Ascending aorta (tissue), 2 donors: ENCODE results near the gene FOSB. TPM values are rescaled to one million over a fixed set of nuclear protein-coding genes. Genes with fewer than 3 reads are reported as not detected.

Experiments used
- DNase-seq, 2 donors: peaks; one replicate each; pipeline ENCODE4 v3.0.0-alpha.2; 2019; ENCODE audit warnings: low spot score in 2 of 2
- H3K27ac ChIP-seq, 2 donors: fragments of 200-600 bp; sonication (generic); one replicate each; pipeline ENCODE4 v1.5.1; 2016 to 2017; ENCODE audit warnings: mild to moderate bottlenecking in 1 of 2
- H3K27me3 ChIP-seq: fragments of 200-600 bp; sonication (generic); one replicate; pipeline ENCODE4 v1.5.1; 2017
- H3K36me3 ChIP-seq, 2 donors: fragments of 200-600 bp; sonication (generic); one replicate each; pipeline ENCODE4 v1.5.1; 2016
- H3K4me1 ChIP-seq, 2 donors: fragments of 200-600 bp; sonication (generic); one replicate each; pipeline ENCODE4 v1.5.1; 2016 to 2017; ENCODE audit warnings: mild to moderate bottlenecking in 1 of 2
- H3K4me3 ChIP-seq, 2 donors: fragments of 200-600 bp; sonication (generic); one replicate each; pipeline ENCODE4 v1.5.1; 2016 to 2017; ENCODE audit warnings: mild to moderate bottlenecking in 1 of 2
- H3K9me3 ChIP-seq, 2 donors: fragments of 200-600 bp; sonication (generic); one replicate each; pipeline ENCODE4 v1.5.1; 2016
- intact Hi-C: fragments of 100-400 bp; cut with DNase I; formaldehyde crosslinking; loops from one replicate; pipeline ENCODE4 v1.15.1; 2023
- total RNA-seq: library from RNA; depleted of rRNA; stranded (reverse); fragments of >200 nt; gene quantifications from one replicate; pipeline ENCODE4 v1.1.0, GENCODE V29; 2016
- TF ChIP-seq, protein P1 (sequence below), 3 experiments: fragments of 200-600 bp in 2 of 3; fragments of 450-650 bp in 1 of 3; sonication (generic) in 2 of 3; IDR thresholded peaks; one replicate each; pipeline ENCODE4 v1.5.1; 2016 to 2019; ENCODE audit warnings: antibody characterized with exemption in 3 of 3, mild to moderate bottlenecking in 1 of 3, moderate library complexity in 1 of 3

The FOSB gene
- total RNA-seq, 1 donor from 2014 or later: 511 TPM

DNA sequence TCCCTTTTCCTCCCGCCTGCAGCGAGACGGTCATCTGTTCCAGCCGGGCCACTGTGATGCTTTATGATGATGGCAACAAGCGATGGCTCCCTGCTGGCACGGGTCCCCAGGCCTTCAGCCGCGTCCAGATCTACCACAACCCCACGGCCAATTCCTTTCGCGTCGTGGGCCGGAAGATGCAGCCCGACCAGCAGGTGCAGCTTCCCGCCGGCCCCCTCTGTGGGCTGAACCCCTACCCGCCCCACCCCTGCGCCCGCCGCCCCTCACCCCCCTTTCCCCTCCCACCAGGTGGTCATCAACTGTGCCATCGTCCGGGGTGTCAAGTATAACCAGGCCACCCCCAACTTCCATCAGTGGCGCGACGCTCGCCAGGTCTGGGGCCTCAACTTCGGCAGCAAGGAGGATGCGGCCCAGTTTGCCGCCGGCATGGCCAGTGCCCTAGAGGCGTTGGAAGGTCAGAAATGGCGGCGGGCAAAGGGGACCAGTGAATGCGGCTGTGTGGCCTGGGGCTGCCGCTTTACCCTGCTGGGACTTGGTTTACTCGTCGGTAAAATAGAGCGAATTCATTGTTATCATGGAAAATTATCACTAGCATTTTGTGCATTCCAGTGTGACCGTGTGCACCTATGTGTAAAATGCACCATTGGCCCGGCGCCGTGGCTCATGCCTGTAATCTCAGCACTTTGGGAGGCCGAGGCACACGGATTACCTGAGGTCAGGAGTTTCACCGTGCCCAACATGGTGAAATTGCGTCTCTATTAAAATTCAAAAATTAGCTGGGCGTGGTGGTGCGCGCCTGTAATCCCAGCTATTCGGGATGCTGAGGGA, 50.1 kb downstream of the FOSB start:
- intact Hi-C loops: no loop called here
- no peaks in the 10 kb centered on the region for H3K27me3 ChIP-seq
- TF ChIP-seq, protein P1, sequence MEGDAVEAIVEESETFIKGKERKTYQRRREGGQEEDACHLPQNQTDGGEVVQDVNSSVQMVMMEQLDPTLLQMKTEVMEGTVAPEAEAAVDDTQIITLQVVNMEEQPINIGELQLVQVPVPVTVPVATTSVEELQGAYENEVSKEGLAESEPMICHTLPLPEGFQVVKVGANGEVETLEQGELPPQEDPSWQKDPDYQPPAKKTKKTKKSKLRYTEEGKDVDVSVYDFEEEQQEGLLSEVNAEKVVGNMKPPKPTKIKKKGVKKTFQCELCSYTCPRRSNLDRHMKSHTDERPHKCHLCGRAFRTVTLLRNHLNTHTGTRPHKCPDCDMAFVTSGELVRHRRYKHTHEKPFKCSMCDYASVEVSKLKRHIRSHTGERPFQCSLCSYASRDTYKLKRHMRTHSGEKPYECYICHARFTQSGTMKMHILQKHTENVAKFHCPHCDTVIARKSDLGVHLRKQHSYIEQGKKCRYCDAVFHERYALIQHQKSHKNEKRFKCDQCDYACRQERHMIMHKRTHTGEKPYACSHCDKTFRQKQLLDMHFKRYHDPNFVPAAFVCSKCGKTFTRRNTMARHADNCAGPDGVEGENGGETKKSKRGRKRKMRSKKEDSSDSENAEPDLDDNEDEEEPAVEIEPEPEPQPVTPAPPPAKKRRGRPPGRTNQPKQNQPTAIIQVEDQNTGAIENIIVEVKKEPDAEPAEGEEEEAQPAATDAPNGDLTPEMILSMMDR (IDR thresholded peaks at IDR 0.05): no peak
- H3K4me3 ChIP-seq: no peak overlapping the region
- H3K9me3 ChIP-seq: no peaks in the 10 kb centered on the region
- H3K27ac ChIP-seq: no peak overlapping the region
- H3K4me1 ChIP-seq: peaks cover 0 to 10% of the 10 kb centered on the region in 2 donors
- DNase-seq: no peak
- H3K36me3 ChIP-seq: peaks cover 58 to 62% of the 10 kb centered on the region in 2 donors

DNA sequence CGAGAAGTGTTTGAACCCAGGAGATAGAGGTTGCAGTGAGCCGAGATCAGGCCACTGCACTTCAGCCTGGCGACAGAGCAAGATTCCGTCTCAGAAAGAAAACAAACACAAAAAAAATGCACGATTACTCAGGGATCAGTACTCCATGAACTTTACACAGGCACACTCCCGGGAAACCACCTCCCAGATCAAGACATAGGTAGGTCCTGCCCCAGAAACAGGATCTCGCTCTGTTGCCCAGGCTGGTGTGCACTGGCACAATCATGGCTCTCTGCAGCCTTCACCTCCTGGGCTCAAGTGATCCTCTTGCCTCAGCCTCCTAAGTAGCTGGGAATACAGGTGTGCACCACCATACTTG, 50.7 kb downstream of the FOSB start:
- peaks cover 0 to 10% of the 10 kb centered on the region in 2 donors for H3K4me1 ChIP-seq
- no peak overlapping the region for H3K27ac ChIP-seq
- no peaks in the 10 kb centered on the region for H3K9me3 ChIP-seq
- H3K4me3 ChIP-seq: no peak overlapping the region
- peaks cover 58 to 68% of the 10 kb centered on the region in 2 donors for H3K36me3 ChIP-seq
- TF ChIP-seq, protein P1 (IDR thresholded peaks at IDR 0.05): no peak
- intact Hi-C loops: no loop called here
- no peak for DNase-seq
- no peaks in the 10 kb centered on the region for H3K27me3 ChIP-seq

DNA sequence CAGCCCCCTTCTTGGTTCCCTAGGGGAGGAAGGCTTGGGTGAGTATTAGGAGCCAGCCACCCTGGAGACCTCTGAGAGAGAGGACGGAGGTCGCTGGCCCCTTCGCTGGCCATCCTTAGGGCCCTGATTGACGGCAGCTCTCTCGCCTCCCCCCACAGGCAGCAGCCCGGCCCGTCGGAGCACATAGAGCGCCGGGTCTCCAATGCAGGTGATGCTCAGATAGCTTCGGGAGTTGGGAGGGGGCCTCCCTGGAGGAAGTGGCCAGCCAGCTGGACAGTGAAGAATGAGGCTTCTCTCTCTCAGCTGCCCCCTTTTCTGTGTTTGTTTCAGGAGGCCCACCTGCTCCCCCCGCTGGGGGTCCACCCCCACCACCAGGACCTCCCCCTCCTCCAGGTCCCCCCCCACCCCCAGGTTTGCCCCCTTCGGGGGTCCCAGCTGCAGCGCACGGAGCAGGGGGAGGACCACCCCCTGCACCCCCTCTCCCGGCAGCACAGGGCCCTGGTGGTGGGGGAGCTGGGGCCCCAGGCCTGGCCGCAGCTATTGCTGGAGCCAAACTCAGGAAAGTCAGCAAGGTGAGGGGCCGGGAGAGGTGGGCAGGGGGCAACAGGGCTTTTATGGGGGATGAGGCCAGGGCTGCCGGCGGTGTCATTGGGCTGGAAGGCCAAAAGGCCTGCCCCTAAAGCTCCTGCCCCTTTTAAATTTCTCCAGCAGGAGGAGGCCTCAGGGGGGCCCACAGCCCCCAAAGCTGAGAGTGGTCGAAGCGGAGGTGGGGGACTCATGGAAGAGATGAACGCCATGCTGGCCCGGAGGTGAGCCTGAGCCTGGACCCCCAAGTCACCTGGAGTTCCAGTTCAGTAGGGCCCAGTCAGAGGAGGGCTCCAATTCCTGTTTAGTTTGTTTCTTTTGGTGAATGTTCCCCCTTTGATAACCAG, 54.5 kb downstream of the FOSB start:
- peak overlapping the region in 1 of 2 donors; percentile 38 for H3K27ac ChIP-seq
- intact Hi-C loops: loop anchor here (2.0 to 5.0 kb wide), 3 partner anchors 13 to 170 kb away; partner anchors contain the start of genes QPCTL and SNRPD2
- TF ChIP-seq, protein P1 (IDR thresholded peaks at IDR 0.05): no peak
- no peaks in the 10 kb centered on the region for H3K9me3 ChIP-seq
- peaks cover 0 to 3% of the 10 kb centered on the region in 2 donors for H3K4me1 ChIP-seq
- H3K27me3 ChIP-seq: no peaks in the 10 kb centered on the region
- no peak for DNase-seq
- H3K4me3 ChIP-seq: no peak overlapping the region
- peaks cover 72 to 97% of the 10 kb centered on the region in 2 donors for H3K36me3 ChIP-seq

DNA sequence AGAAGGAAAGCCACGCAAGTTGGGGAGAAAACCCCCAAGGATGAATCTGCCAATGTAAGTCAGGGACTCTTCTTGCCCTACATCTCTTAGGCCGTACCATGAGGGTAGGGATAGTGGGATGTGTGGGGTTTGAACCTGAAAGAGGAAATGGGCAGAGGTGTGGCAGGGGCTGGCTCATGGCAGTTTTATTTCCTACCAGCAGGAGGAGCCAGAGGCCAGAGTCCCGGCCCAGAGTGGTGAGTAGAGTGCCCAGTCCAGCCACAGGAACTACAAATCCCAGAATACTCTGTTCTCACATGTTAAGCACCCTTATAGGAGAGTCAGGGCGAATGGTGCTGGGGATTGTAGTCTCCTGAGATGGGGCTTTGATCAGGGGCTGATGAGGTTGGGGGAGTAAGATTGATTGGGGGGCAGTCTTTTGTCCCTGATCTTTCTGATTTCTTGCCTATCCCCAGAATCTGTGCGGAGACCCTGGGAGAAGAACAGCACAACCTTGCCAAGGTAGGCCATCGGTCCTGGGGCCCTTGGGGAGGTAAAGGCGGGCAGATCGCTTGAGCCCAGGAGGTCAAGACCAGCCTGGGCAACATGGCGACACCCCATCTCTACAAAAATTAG, 56.0 kb downstream of the FOSB start:
- Histone ChIP-seq H3K9me3 (no peaks in the 10 kb centered on the region), H3K4me1 (peaks cover 0 to 6% of the 10 kb centered on the region in 2 donors), H3K27me3 (no peaks in the 10 kb centered on the region), H3K27ac (peak overlapping the region; percentile 38 to 46), H3K4me3 (no peak overlapping the region), H3K36me3 (peaks cover 58 to 82% of the 10 kb centered on the region in 2 donors)
- TF ChIP-seq, protein P1 (IDR thresholded peaks at IDR 0.05): peak; percentile 86 to 92 (median 90)
- peak; percentile 47 to 89 for DNase-seq
- intact Hi-C loops: loop anchor here (1.0 to 5.0 kb wide), 4 partner anchors 15 to 169 kb away; partner anchors contain the start of genes QPCTL and SNRPD2

DNA sequence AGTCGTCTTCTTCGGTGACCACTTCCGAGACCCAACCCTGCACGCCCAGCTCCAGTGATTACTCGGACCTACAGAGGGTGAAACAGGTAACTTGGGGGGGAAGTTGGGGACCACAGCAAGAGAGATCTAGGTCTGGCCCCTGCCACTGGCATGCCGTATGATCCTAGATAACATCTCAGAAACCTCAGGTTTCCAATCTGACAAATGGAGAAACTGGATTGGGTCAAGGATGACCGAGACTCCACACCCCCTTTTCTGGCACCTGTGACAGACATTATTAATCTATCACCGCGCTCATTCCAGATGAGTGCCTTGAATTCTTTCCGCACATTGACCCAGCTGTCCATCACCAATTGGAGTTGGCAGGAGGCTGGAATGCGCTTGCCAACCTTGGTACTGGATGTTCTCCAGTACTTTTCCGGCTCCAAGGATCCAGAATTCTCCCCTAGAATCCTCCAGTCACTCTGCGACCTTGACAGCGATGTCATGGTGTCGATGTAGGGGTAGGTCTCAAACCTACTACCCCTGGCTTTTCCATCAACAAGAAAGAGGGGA, 56.9 kb downstream of the FOSB start:
- no peaks in the 10 kb centered on the region for H3K9me3 ChIP-seq
- peak overlapping the region in 1 of 2 donors; percentile 46 for H3K27ac ChIP-seq
- no peak overlapping the region for H3K4me3 ChIP-seq
- intact Hi-C loops: loop anchor here (5.0 kb wide), 2 partner anchors 33 to 168 kb away; partner anchors contain the start of genes QPCTL and SNRPD2
- H3K4me1 ChIP-seq: peaks cover 0 to 12% of the 10 kb centered on the region in 2 donors
- H3K27me3 ChIP-seq: peaks cover 2% of the 10 kb centered on the region
- DNase-seq: no peak
- H3K36me3 ChIP-seq: peaks cover 51 to 74% of the 10 kb centered on the region in 2 donors
- TF ChIP-seq, protein P1 (IDR thresholded peaks at IDR 0.05): no peak
